Left hindlimb (tissue), 1 donor: ENCODE results near the gene SSTR4.

Source experiments
- DNase-seq: peaks from one replicate; pipeline ENCODE4 v3.0.0-alpha.2; 2018

Gene SSTR4

DNA sequence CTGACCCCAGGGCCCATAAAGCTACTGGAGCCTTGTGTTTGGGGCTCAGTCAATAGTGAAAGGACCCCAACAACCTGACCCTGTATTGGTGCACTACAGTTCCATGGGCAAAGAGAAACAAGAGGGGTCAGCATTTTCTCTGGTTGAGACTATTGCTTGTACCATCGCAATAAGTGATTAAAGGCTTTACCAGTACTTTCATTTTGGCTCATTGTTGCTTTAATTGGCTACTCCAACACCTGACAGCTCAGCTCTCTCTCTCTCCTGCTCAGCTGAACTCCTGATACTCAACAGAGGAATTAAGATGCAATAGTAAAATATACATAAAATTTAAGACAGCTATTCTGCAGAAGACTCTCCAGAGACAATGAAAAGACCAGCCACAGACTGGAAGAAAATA is 33.2 kb downstream of the SSTR4 start:
- no peak for DNase-seq

- DNase-seq, result no peak
These were observed 34.0 kb downstream of the SSTR4 start for GRCh38 chr20:23069108-23069507.

DNA sequence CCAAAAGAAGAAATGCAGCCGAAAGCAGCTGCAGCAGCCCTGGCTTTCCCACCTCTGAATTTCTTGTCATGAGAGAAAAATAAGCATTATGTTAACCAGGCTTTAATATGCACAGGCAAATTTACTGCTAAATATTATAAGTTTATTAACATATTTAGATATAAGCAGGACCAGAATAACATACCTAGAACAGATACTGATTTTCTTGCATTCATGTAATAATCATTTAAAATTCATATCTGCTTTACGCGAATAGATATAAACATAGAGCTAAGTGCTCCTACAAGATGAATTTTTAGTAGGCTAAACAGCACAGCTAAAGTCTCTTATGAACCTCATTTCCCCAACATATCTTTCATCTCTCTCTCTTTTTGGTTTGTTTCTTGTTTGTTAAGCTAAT is 36.3 kb downstream of the SSTR4 start:
- DNase-seq, result no peak

DNA sequence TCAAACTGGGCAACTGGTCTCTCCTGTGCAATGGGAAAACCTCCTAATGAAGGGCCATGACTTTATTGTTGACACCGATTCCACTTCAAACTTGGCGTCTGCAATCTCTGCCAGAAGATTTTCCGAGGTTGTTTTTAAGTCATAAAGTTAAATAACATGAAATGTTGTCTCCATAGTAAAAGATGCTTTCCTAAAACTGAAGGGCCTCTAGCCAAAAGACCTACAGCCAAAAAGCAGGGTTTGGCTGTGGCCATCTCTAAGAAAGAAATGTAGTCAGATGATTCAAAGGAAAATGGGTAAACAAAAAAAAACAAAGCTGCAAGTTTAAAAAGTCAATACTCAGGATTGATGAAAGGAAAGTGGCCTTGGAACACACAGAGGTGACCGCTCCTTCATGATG is 36.9 kb downstream of the SSTR4 start:
- no peak for DNase-seq

DNA sequence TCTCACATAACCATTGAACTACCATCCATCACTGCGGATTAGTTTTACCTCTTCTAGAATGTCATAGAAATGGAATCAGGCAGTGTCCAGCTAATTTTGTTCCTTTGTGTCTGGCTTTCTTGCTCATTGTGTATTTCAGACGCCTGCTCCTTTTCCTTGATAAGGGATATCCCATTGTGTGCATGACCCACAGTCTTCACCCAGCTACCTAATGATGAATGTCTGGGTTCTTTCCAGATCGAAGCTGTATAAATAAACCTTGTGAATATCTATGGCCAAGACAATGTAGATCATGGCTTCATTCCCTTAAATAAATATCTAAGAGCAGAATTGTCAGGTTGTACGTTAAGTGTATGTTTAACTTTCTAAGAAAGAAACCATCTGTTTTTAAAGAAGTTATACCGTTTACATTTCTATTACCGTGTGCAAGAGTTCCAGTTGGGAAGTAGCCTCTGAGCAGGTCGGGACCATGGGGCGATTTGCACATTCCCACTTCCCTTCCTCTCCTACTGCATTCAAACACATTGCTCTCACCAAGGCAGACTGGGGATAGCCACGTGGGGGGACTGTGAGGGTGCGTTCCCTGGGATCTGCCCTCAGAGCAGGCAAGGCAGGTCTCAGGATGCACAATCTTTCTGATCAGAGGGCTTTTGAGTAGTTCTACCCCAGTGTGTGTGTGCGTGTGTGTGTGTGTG is 37.9 kb downstream of the SSTR4 start:
- DNase-seq, result no peak

DNA sequence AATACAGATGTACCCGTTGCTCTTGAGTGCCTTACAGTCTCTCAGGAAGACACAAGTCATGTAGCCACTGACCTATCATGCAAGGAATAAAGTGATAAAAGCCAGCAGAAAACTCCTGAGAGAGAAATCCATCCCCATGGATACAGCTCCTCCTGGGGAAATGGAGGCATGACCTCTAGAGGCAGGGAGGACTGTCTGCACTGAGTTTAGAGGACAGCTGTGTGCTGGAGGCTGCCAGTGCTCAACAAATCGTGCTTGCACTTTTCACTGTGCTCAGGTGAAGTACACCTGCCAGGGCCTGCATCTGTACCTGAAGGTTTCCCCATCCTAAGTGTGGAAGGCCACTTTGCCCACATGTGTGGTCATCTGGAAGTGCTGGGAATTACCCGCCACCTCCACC is 38.9 kb downstream of the SSTR4 start:
- DNase-seq, result no peak

DNA sequence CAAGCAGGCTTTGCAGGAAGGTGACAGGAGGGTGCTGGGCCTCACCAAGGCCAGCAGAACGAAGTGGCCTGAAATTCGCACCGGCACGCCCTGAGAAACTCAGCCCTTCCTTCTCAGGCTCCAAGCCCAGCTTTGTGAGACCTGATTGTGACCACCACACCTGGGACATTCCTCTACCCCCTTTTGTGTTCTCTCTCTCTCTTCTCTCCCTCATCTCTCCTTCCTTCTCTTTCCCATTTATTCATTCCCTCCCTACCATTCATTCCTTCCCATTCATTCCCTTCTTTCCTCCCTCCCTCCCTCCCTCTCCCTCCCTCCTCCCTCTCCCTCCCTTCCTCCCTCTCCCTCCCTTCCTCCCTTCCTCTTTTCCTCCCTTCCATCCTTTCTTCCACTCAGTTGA is 42.2 kb downstream of the SSTR4 start:
- no peak for DNase-seq

DNA sequence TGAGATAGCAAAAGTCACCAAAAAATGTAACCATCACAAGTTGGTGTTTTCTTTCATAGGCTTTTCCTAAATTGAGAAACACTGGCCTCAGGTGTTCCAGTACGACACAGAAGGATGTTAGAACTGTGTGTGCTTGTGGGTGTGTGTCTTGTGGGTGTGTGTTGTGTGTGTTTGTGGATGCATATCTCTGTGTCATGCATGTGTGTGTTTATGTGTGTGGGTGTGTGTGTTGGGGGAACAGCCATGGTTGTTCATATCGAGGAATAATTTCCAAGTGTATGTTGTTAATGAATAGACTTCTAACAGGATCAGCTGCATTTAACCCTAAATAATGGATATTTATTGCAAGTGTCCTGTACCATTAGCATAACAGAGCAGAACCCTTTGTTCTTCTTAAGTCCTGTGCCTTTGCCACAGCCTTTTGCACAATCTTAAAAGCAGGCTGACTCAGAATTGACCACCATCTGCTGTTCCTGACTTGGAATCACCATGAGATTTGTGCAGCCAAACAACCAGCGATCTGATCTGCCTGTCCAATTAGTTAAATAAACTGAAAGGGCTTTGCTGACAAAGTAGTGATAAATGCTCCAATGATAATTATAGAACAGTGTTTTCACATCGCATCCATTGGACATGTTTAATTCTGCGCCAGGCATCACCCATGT is 43.4 kb downstream of the SSTR4 start:
- no peak for DNase-seq

DNA sequence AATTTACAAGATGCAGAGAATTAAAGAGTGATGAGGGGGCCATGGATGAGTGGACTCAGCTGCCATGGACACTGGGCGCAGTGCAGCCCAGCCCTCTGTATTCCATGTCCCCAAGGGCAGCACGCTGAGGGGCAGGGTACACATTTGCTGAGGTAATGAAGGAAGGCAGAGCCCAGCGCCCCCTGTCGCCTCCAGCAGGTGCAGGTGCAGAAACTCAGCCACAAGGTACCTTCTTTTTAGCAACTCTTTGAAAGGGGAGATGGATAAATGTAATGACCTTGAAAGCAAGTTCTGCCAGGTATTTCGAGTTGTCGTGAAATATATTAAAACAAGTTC is 43.9 kb downstream of the SSTR4 start:
- DNase-seq, result no peak

DNA sequence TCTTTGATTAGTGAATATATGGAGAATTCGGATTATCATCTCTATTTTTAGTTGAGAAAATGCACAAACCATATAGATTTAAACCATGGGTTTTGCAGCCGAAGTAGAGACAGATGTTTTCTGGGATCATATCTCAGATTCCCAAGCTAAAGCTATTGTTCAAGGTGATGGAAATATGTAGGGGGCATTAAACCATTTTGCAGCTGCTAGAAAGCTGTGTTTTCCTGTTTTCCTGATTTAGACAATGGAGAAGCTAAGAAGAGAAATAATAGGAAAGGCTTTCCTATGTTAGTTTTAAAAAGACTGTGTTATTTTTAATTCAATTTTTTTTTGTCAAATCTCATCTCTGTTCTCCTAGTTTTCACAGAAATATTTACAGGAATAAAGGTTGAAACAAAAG is 44.8 kb downstream of the SSTR4 start:
- DNase-seq, result no peak

DNA sequence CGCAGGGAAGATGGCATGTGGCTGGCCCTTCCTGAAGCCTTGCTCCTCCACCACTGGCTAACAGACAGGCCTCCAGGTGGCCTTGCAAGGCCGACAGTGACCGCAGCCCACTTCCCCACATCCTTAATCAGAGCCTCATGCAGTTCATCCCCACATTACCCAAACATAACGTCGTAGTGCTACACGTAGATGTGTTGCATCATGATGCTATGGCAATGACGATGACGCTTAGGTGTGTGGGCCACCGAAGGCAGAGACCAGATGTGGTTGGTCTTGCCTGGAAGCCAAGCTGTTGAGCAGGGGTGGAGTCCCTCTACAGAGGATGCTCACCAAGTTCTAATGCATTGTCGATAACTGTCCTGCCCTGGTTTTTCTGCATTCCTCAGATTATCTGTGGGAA is 45.4 kb downstream of the SSTR4 start:
- no peak for DNase-seq

- DNase-seq, result no peak
These were observed 46.2 kb downstream of the SSTR4 start for GRCh38 chr20:23081263-23081819.

- DNase-seq, result no peak
These were observed 47.9 kb downstream of the SSTR4 start for GRCh38 chr20:23082846-23083552.

- no peak for DNase-seq
These were observed 48.6 kb downstream of the SSTR4 start for GRCh38 chr20:23083553-23084220.

- no peak for DNase-seq
These were observed 49.3 kb downstream of the SSTR4 start for GRCh38 chr20:23084282-23084844.

DNA sequence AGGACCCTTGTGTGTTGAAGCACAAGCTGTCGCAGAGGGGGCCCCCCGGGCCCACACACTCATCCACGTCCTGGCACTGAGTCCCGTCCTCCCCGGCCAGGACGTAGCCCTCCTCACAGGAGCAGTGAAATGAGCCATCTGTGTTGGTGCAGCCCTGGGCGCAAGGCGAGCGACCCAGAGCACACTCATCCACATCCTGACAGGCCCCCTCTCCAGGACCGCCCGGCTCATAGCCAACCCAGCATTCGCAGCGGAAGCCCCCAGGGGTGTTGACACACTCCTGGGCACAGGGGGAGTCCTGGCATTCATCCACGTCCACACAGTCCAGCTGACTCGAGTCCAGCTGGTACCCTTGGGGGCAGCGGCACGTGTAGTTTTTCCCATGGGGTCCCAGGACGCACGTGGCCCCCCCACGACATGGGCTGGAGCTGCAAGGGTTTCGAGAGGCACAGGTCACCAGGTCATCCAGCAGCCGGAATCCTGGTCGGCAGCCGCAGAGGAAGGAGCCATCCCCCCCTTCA is 49.8 kb downstream of the SSTR4 start:
- DNase-seq, result no peak

- DNase-seq, result no peak
These were observed 50.4 kb downstream of the SSTR4 start for GRCh38 chr20:23085436-23086055.

- peak; percentile 64 for DNase-seq
These were observed 51.0 kb downstream of the SSTR4 start, which contains the start of gene CD93 for GRCh38 chr20:23086056-23086566. Gene CD93, minus strand, starts transcription at chr20:23086324. Its CDS starts 132 bp downstream, at chr20:23086192.

DNA sequence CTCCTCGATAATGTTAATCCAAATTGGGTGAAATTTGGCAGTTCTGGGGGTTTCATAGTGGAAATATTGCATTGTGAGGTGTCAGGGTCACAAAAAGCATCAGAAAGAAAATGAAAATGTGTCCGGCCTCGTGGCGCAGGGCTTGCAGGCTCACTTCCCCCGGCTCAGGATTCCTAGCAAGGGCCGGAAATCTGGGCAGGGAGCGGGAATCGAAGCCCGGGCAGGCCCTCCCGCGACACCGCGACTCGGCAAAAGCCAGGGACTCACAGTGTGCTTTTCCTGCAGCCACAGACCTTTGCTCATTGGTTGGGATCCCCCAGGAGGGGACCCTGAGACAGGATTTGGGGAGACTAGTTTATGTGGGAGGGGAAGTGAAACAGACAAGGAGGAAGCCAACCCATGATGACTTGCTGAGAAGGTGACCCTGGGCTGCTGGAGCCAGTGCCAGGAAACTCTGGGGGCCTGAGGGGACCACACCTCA is 51.9 kb downstream of the SSTR4 start:
- peak; percentile 55 for DNase-seq

- no peak for DNase-seq
These were observed 52.6 kb downstream of the SSTR4 start for GRCh38 chr20:23087587-23088251.
